Fibroblast of villous mesenchyme (primary cell): ENCODE measurements around the gene CRTC1. TPM values are rescaled to one million over a fixed set of nuclear protein-coding genes. Genes with fewer than 3 reads are reported as not detected.
A peak's percentile ranks its signal among the peaks of the same experiment; 100 is the strongest.

Experiments used
- DNase-seq: peaks from one replicate; pipeline ENCODE4 v3.0.0-alpha.2; 2010; ENCODE audit warnings: low read depth
- H3K4me3 ChIP-seq: 2 replicates; pipeline ENCODE4 v1.5.1; 2011; ENCODE audit warnings: low read depth, mild to moderate bottlenecking, low read length
- total RNA-seq: library from RNA; depleted of rRNA; stranded (reverse); fragments of >200 nt; gene quantifications from 2 replicates; pipeline ENCODE4 v1.2.3, GENCODE V29; 2012
- TF ChIP-seq, protein P1 (sequence below): IDR thresholded peaks from 2 replicates; pipeline ENCODE4 v1.5.1; 2012; ENCODE audit warnings: low read depth, mild to moderate bottlenecking, low read length; ENCODE audit not compliant: insufficient read depth

The CRTC1 gene
- total RNA-seq, 1 donor = 2.2 TPM

DNA sequence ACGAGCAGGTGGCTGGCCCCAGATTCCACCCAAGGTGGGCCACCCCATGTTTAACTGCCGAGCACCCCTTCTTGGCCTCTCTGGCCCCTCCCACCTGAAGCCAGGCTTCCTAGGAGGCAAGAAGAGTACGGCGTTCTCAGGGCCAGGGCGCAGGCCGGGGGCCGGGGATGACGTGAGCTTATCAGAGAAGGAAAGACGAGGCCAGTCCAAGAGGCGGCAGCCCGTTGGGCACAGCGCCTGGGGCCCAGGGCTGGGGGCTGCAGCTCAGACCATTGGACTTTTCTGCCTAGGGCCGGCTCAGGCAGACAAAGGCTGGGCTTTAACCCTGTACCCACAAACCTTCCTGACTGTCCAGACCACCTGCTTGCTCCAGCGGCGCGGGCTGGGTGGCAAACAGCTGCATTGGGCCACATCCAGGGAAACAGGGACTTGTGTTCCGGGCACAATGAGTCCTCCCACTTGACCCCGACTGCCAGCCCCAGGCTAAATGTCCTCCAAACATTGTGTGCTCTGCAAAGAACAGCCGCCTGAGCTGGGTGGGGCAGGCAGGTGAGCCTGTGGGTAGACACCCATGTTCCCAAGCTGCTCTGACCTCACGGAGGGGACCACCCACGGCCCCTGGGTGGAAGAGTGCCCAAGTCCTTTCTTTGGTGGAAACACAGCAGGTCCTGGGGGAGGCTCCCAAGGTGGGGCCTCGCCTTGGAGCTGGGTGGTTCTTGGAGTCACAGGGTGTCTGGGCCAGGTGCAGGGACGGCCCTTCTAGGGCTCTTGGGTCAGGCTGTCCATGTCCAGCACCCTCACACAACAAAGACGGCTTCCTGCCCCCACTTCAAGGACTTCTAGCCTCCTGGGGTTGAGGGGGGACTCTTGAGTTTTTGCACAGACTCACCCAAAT, 85.8 kb downstream of the CRTC1 start:
- H3K4me3 ChIP-seq = no peak overlapping the region
- DNase-seq = no peak
- TF ChIP-seq, protein P1, sequence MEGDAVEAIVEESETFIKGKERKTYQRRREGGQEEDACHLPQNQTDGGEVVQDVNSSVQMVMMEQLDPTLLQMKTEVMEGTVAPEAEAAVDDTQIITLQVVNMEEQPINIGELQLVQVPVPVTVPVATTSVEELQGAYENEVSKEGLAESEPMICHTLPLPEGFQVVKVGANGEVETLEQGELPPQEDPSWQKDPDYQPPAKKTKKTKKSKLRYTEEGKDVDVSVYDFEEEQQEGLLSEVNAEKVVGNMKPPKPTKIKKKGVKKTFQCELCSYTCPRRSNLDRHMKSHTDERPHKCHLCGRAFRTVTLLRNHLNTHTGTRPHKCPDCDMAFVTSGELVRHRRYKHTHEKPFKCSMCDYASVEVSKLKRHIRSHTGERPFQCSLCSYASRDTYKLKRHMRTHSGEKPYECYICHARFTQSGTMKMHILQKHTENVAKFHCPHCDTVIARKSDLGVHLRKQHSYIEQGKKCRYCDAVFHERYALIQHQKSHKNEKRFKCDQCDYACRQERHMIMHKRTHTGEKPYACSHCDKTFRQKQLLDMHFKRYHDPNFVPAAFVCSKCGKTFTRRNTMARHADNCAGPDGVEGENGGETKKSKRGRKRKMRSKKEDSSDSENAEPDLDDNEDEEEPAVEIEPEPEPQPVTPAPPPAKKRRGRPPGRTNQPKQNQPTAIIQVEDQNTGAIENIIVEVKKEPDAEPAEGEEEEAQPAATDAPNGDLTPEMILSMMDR = no peak

DNA sequence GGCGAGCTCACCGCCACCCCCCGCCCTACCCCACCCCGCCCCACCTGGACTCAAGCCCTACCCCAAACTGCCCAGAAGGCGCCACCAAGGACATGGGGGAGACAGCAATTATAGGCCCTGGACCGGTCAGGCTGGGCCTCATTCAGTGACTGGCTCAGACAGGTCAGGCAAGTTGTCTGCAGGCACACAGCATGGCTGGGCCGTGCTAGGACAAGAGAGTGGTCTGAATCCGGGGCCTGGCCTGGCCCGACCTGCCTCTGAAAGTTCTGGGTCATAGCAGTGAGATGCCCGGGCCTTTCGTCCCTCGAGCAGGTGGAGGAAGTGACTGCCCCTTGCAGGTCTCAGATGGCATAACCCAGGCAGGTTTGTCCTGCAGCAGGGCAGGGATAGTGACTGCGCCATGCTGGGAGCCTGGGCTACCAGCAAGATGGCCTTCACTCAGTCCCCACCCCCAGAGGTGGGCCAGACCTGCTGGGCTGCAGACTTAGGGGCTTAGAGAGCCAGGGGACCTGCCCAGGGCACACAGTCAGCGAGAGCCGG, 86.6 kb downstream of the CRTC1 start:
- H3K4me3 ChIP-seq = no peak overlapping the region
- TF ChIP-seq, protein P1 = no peak
- DNase-seq = no peak

DNA sequence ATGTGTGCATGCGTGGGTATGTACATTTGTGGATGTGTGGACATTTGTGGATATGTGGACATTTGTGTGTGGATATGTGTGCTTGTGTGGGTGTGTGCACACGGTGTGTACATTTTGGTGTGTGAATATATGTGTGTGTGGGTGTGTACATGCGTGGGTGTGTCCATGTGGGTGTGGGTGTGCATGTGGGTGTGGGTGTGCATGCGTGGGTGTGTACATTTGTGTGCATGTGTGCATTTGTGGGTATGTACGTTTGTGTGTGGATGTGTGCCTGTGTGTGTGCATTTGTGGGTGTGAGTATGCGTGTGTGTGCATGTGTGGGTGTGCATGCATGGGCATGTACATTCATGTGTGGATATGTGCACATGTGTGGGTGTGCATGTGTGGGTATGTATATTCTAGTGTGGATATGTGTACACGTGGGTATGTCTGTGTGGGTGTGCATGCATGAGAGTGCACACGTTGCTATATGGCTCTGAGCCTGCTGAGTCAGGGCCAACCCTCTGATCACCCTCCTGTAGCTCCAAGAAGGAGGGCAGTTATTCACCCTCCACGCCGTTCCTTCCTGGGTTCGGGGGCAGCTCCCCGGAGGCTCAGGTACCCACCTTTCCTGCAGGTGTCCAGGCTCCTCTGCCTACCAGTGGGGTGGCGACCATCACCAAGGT, 87.3 kb downstream of the CRTC1 start:
- no peak for DNase-seq
- no peak overlapping the region for H3K4me3 ChIP-seq
- TF ChIP-seq, protein P1 = no peak

DNA sequence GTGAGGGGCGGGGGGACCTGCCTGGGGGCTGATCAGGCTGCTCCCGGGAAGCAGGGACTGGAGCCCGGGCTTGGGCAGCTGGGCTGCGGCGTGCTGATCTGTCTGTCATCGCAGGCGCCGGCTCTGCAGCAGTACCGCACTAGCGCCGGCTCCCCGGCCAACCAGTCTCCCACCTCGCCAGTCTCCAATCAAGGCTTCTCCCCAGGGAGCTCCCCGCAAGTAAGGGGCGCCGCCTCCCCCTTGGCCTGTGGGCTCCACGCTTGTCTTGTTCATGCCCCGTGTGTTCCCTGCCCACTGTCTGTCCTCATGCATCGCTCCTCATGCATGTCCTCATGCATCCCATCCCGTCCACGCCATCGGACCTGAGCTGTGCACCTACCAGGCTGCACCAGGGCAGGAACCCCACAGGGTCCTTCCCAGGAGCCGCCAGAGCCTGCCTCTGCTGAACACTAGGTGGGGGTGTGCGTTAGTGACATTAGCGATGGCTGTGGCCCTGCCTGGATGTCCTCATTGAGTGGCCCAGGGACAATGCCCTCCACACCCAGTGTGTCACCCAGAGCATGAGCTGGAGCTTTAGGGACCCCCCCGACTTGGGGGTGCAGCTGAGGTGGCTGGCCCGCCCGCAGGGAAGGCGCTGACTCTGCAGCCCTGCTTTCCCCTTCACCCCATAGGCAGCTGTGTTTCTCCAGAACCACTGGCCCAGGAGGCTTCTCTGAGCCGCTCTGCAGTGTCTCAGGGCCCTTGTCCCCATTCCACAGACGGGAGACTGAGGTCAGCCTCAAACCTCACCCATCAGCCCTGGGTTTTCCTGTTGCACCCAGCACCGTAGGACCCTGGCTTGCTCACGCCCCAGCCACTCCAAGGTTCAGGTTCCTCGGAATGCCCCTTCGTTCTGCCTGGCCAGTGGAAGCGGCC, 88.1 kb downstream of the CRTC1 start:
- DNase-seq = no peak
- H3K4me3 ChIP-seq = no peak overlapping the region
- TF ChIP-seq, protein P1 = peak; percentile 21

DNA sequence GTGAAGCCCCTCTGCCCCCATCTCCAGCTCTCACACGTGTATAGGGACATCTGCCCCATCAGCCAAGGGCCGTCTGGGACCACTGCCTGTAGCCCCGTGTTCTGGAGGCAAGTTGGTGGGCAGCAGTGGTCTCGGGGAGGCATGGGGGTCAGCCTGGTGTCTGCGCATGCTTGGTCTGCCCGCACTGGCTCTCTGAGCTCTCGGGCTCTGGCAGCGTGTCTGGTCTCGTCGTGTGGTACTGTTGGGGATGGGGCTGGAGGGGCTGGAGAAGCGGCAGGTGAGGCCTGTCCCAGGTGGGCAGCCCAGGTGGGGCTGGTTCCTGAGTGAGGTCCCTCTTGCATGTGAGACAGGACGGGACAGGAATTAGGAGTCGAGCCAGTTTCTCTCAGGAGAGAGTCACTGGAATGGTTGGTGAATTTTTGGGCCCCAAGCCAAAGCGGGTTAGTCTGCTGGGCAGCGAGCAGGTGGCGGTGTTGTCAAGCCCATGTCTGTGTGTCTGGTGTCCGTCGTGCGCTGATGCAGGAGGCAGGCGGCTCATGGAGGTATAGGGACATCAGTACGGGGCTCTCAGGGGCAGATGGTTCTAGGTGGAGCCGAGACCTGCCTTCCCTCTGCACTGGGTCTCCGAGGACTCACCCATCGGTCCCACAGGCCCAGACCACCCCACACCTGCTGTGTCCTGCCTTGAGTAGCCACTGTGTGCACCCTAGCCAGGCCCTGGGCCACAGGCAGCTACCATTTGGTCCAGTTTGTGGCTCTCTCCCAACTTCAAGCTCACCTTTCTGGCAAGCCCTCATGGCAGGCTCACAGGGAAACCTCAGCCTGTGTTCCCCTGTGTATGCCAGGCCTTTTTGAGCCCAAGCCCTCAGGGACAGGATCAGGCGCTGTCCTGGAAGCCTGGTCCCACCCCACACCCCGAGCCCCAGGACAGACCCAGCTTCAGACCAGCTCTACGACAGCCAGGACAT, 89.4 kb downstream of the CRTC1 start:
- TF ChIP-seq, protein P1 = no peak
- DNase-seq = no peak
- no peak overlapping the region for H3K4me3 ChIP-seq
